DMS53 treated with DMSO at 0.1 percent for 48 hours (cell line): ENCODE data around the gene MINK1.
A peak's percentile ranks its signal among the peaks of the same experiment; 100 is the strongest.
"Not testable (repeated sequence)": the region's sequence is repeated elsewhere in the genome, so short reads cannot be mapped to it uniquely, and the experiment has no call there.

ENCODE experiments used
- DNase-seq: peaks from one replicate; lab custom pipeline; 2025; ENCODE audit not compliant: unreplicated experiment; lab: John Stamatoyannopoulos, UW

MINK1 gene

DNA sequence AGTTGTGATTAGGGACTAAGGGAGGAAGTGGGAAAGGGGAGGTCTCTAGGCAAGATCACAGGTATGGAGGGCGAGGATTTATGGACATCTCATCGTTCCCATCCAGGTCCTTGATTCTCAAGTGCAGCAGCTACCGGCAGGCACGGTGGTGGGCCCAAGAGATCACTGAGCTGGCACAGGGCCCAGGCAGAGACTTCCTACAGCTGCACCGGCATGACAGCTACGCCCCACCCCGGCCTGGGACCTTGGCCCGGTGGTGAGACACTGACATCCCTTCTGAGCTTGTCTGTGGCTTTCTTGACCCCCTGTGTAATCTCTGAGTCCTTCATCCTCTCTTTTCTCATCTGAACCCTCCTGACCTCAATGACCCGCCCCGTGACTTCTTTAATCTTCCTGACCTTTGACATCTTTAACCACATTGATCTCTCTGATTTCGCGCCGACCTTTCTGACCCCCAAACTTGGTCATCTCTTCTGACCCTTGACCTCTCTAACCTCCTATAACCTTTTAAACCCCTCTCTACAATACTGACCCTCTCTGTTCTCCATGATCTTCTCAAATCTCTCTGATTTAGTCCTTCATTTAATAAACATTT, 22.3 kb upstream of the MINK1 start:
- no peak for DNase-seq

DNA sequence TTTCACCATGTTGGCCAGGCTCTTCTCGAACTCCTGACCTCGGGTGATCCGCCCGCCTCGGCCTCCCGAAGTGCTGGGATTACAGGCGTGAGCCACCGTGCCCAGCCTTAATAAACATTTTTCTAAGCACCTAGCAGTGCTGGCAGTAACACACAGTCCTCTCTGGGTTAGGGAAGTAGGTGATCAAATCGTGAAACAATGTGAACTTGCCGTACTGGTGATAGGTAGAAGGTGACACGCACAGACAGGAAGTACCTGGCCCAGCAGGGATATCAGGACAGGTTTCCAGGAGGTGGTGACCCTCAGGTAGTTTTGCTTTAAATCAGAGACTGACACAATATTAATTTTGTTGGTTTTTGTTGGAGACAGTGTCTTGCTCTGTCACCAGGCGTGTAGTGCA, 21.7 kb upstream of the MINK1 start:
- DNase-seq, result no peak

DNA sequence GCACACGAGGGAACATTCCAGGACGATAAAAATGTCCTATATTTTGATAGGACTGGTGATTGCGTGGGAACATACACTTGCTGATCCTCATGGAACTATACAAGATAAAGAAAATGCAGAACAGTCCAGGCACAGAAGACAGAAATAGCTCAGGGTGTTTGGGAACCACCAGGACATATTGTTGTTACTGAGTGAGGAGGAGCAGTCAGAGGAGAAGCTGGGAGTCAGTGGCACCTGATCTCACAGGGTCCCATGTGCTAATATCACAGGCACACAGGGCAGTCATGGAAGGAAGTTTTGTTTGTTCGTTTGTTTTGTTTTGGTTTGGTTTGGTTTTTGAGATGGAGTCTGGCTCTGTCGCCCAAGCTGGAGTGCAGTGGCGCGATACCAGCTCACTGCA, 20.4 kb upstream of the MINK1 start:
- DNase-seq, result no peak

GRCh38 chr17:4815043-4815675, 18.0 kb upstream of the MINK1 start:
- DNase-seq, result no peak

GRCh38 chr17:4816826-4817225, 16.3 kb upstream of the MINK1 start:
- DNase-seq, result no peak

- no peak for DNase-seq
Measured at GRCh38 chr17:4818276-4818675, 14.9 kb upstream of the MINK1 start.

DNA sequence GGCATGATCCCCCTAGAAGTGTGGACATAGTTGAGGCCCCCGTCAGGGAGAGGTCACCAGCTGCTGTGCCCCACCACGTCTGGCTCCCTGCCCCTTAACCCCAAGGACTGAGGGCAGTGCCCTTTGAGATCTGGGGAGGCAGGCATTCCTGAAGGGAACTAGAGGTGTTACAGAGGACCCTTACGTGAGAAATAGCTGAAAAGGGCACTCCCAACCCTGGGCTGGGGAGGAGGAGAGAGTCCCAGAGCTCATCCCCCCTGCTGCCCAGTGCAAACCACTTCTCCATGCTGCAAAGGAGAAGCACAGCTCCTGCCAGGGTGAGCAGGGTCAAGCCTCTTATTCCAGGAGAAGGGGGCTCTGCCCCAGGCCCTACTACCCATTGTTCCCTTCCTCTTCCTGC, 10.3 kb upstream of the MINK1 start:
- DNase-seq, result no peak

- DNase-seq, result peak; percentile 13
Measured at GRCh38 chr17:4823373-4824089, 9.6 kb upstream of the MINK1 start.

DNA sequence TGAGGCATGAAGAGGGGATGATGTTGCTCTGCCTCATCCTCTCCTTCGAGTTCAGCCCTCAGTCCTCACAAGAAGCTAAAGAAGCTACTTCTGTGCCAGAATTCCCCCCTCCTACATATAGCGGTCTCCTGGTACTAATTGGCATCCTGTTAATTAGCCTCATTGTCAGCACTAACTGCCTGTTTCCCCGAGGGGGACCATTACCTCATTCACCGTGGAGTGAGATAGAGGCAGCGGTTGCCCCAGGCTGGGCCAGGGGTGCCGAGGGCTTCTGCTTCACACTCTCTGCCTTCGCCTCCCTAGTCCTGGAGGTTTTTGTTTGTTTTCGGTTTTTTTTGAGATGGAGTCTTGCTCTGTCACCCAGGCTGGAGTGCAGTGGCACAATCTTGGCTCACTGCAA, 5.7 kb upstream of the MINK1 start:
- DNase-seq, result no peak

- DNase-seq, result not testable (repeated sequence)
Measured at GRCh38 chr17:4832829-4833177, 337 bp upstream of the MINK1 start.

GRCh38 chr17:4833941-4834680, 971 bp downstream of the MINK1 start:
- DNase-seq, result no peak

DNA sequence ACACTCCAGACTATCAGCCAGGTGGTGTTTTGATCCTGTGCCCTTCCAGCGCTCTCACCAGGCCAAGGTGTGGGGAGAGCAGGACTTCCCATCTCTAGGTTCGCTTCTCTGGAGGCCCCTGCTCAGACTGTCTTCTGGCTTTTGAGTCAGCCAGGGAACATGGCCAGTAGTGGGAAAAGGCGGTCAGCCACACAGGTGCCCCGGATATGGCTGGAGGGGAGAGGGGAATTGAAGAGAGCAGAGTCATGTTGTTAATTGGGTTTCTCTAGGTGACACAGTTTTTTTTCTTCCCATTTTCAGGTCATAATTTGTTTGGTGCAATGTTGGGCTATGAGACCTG, 1.5 kb downstream of the MINK1 start:
- no peak for DNase-seq

DNA sequence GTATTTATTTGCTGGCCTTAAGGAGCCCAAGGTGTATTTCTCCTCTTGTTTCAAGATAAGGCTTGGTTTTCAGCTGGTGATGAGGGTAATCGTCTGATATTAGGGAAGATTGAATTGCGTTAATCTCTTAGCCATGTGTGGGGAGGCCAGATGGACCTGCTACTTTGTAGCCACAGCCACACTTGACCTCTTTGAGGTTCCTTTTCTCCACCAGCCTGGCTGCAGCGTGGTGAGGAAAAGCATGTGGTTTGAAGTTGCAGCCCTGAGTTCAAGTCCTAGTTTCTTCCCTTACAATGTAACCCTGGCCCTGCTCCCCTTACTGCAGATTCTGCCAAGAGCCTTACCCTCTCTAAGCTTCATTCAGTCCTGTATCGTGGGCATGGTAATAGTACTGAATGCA, 3.1 kb downstream of the MINK1 start:
- DNase-seq, result no peak

DNA sequence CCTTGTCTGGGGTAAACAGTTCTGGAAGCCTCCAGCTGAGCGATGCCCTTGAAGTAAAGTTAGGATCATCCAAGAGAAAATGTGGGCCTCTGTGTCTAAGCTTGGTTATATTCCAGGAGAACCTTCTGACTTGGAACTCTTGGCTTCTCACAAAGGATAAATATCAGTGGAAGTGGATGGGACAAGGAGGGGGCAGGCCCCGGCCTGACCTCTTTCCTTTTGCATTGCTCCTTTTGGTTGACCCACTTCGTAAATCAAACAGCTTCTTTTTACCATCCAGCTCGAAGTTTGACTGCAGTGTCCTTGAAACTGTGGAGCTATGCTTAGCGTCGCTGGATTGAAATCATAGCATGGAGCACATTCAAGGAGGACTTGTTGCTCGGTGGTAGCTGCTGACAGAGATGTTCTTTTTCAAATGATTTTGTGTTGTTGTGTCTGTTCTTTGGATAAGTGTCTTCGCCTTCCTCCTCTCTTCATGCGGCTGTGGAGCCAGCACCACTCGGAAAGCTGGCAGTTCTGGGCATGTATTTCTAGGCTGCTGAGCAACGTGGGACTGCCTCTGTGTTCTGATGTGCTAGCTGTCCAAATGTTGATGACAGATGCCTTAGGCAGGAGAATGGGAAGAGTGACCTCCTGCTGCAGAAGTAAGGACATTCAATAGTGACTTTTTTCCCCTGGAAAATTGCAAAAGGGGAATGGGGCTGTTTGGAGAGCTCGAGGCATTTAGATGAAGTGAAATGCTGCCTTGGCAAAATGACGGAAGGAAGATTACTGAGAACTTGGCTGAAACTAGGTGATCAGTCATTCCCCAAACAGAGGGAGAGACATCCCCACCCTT, 4.5 kb downstream of the MINK1 start:
- DNase-seq, result no peak

- no peak for DNase-seq
Measured at GRCh38 chr17:4838309-4838785, 5.2 kb downstream of the MINK1 start.

DNA sequence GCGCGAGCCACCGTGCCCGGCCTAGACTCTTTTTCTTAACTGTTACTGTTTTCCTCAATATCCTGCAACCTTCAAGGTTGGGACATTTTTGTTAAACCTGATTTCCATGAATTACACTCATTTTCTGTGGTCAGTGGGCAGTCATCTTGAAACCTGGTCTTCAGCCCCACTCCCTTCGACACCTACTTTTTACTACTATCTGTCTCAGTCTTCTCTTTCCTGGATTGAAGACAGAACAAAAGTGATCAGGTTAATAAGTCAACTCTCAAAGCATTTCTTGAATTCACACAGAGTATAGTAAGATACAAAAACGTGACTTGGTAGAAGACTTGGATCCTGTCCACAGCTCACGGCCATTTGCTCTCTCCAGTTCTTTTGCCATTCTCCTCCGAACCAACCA, 6.1 kb downstream of the MINK1 start:
- no peak for DNase-seq

- DNase-seq, result no peak
Measured at GRCh38 chr17:4839965-4840892, 7.1 kb downstream of the MINK1 start.

DNA sequence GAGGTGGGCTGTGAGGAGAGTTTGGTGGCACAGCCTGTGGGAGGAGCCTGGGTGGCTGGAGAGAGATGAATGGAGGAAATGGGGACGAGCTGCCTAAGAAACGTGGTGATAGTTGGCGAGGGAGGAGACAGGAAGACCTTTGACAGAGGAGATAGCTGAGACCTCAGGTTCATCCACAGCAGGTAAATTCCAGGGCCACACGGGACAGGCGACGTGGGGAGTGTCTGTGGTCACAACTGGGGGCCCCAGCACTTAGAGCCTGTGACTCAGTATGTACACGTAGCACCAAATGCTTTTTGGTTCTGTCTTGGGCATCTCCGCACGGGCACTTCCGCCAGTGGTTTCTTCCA, 7.7 kb downstream of the MINK1 start:
- no peak for DNase-seq

DNA sequence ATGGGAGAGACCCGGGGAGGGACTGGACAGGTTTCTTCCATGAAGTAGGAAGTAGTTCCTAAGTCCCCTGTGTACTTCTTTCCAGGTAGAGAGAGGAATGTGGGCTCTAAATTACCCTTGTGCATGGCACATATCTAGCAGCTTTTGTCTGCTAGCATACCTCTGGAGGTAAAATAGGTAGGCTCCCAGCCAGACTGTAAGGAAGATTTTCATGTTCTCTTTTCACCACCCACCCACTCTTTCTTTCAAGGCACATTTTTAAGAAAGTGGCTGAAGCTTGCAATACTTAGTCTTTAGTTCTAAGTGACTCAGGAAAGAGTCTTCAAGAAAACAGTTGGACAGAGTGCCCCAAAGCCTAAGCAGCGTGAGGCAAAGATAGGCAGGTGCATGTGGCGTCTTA, 9.2 kb downstream of the MINK1 start:
- no peak for DNase-seq

DNA sequence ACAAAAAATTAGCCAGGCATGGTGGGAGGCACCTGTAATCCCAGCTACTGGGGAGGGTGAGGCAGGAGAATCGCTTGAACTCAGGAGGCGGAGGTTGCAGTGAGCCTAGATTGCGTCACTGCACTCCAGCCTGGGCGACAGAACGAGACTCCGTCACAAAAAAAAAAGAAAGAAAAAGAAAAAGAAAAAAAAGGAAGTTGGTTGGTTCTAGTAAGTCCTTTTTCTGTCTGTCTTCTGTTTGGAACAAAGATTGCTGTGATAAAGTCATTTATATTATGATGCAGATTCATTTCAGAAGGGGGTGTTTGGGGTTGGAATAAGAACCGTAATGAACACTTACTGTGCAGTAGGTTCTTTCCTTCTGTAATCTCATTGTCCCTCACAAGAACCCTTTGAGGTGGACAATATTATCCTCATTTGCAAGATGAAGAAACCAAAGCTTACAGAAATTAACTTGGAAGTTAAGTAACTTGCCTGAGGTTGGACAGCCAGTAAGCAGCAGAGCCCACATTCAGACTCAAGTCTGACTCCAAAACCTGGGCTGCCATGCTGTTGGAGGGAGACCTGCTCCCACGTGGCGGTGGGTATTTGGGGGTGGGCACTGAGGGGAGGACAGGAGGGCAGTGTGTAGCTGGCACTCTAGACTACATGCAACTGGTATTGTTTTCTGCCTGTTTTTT, 10.3 kb downstream of the MINK1 start:
- DNase-seq, result no peak
